K562 (cell line): ENCODE measurements around the gene SHISAL2B.
"Not testable (repeated sequence)": the region's sequence is repeated elsewhere in the genome, so short reads cannot be mapped to it uniquely, and the experiment has no call there.

Experiments
- CTCF ChIP-seq, 3 experiments: IDR thresholded peaks in 2 of 3; conservative IDR thresholded peaks in 1 of 3; 2 replicates each; pipeline ENCODE4 v1.5.1; 2011 to 2012; ENCODE audit warnings: low read length in 3 of 3, mild to moderate bottlenecking in 3 of 3, control low read depth in 2 of 3, improper control_type of control experiment in 1 of 3, inconsistent platforms in 1 of 3, low read depth in 1 of 3, mixed read lengths in 1 of 3, moderate library complexity in 1 of 3; ENCODE audit not compliant: insufficient read depth in 2 of 3
- ELK1 ChIP-seq: sonication (generic); formaldehyde crosslinking; IDR thresholded peaks from 2 replicates; pipeline ENCODE4 v1.8.1; 2022; ENCODE audit warnings: missing genetic modification reagents
- JUND ChIP-seq, 2 experiments: IDR thresholded peaks; 2 replicates in 1 of 2; 3 replicates in 1 of 2; pipeline ENCODE4 v1.6.1; 2011; ENCODE audit warnings: borderline replicate concordance in 2 of 2, low read depth in 2 of 2, low read length in 2 of 2, improper control_type of control experiment in 1 of 2, missing biosample characterization in 1 of 2, missing genetic modification characterization in 1 of 2, missing genetic modification reagents in 1 of 2
- PHB ChIP-seq: fragments of 250-450 bp; sonication (Bioruptor Pico); IDR thresholded peaks from 2 replicates; pipeline ENCODE4 v1.5.0; 2021
- TAF1 ChIP-seq: IDR thresholded peaks from 2 replicates; pipeline ENCODE4 v1.6.1; 2011; ENCODE audit warnings: mild to moderate bottlenecking, low read length, moderate library complexity; ENCODE audit not compliant: insufficient read depth, control insufficient read depth, severe bottlenecking; ENCODE audit errors: extremely low read depth
- ZNF384 ChIP-seq: IDR thresholded peaks from 2 replicates; pipeline ENCODE4 v1.6.1; 2012; ENCODE audit warnings: low read depth, low read length, improper control_type of control experiment

GRCh38 chr5:64663181-64663580, 27.1 kb upstream of the SHISAL2B start:
- TF ChIP-seq ELK1 (CRISPR knock-in tag); JUND (IDR thresholded peaks at IDR 0.05; ENCODE audit: borderline replicate concordance, low read depth, low read length); JUND (tag; IDR thresholded peaks at IDR 0.05; ENCODE audit: borderline replicate concordance, low read depth, low read length); TAF1; PHB (CRISPR knock-in tag); CTCF (IDR thresholded peaks at IDR 0.05 in 2 of 3, conservative IDR thresholded peaks at IDR 0.05 in 1 of 3; ENCODE audit: insufficient read depth in 2 of 3, low read depth in 1 of 3, low read length in 3 of 3); ZNF384: not testable (repeated sequence)
